ENCODE data around the gene SNAP91. TPM values are rescaled to one million over a fixed set of nuclear protein-coding genes. Genes with fewer than 3 reads are reported as not detected.
"Not testable (repeated sequence)": the region's sequence is repeated elsewhere in the genome, so short reads cannot be mapped to it uniquely, and the experiment has no call there.

The SNAP91 gene
- not detected for total RNA-seq

- Mint-ChIP-seq H3K27me3 (peaks cover 49% of the 10 kb centered on the region), H3K9me3 (peaks cover 2% of the 10 kb centered on the region), H3K36me3 (no peaks in the 10 kb centered on the region), H3K4me1 (no peaks in the 10 kb centered on the region), H3K4me3 (peak within 1 kb of the TSS; percentile 32), H3K27ac (no peak within 1 kb of the TSS)
- POLR2A ChIA-PET, result no interaction called here
- ATAC-seq (ENCODE audit: low read depth), result no peak
- peak; percentile 34 for DNase-seq
These were observed at the start of gene SNAP91 for GRCh38 chr6:83708970-83709747. SNAP91 (minus strand) TSS chr6:83709101; CDS start chr6:83707927, 1,174 bp downstream.

- ATAC-seq (ENCODE audit: low read depth) (no peak), DNase-seq (no peak)
- H3K27me3 Mint-ChIP-seq, result no peaks in the 10 kb centered on the region
- H3K27ac Mint-ChIP-seq, result no peak overlapping the region
- POLR2A ChIA-PET, result no interaction called here
- H3K36me3 Mint-ChIP-seq, result no peaks in the 10 kb centered on the region
- peaks cover 6% of the 10 kb centered on the region for H3K9me3 Mint-ChIP-seq
- H3K4me3 Mint-ChIP-seq, result no peak overlapping the region
- H3K4me1 Mint-ChIP-seq, result no peaks in the 10 kb centered on the region
These were observed 49.6 kb upstream of the SNAP91 start for GRCh38 chr6:83758533-83758932.

- POLR2A ChIA-PET, result no interaction called here
- H3K9me3 Mint-ChIP-seq, result peaks cover 7% of the 10 kb centered on the region
- no peaks in the 10 kb centered on the region for H3K27me3 Mint-ChIP-seq
- no peak overlapping the region for H3K4me3 Mint-ChIP-seq
- H3K27ac Mint-ChIP-seq, result no peak overlapping the region
- DNase-seq (no peak), ATAC-seq (ENCODE audit: low read depth) (no peak)
- H3K36me3 Mint-ChIP-seq, result no peaks in the 10 kb centered on the region
- no peaks in the 10 kb centered on the region for H3K4me1 Mint-ChIP-seq
These were observed 48.1 kb upstream of the SNAP91 start for GRCh38 chr6:83757021-83757420.

GRCh38 chr6:83756565-83756964, 47.7 kb upstream of the SNAP91 start:
- DNase-seq (no peak), ATAC-seq (ENCODE audit: low read depth) (no peak)
- no peaks in the 10 kb centered on the region for H3K4me1 Mint-ChIP-seq
- H3K27me3 Mint-ChIP-seq, result no peaks in the 10 kb centered on the region
- H3K36me3 Mint-ChIP-seq, result no peaks in the 10 kb centered on the region
- peaks cover 7% of the 10 kb centered on the region for H3K9me3 Mint-ChIP-seq
- no peak overlapping the region for H3K4me3 Mint-ChIP-seq
- no peak overlapping the region for H3K27ac Mint-ChIP-seq
- POLR2A ChIA-PET, result no interaction called here

- H3K4me3 Mint-ChIP-seq; H3K27ac Mint-ChIP-seq; H3K36me3 Mint-ChIP-seq; H3K27me3 Mint-ChIP-seq; H3K9me3 Mint-ChIP-seq; POLR2A ChIA-PET; DNase-seq; ATAC-seq (ENCODE audit: low read depth); H3K4me1 Mint-ChIP-seq: not testable (repeated sequence)
These were observed 43.5 kb upstream of the SNAP91 start for GRCh38 chr6:83752375-83752774.

GRCh38 chr6:83741089-83741488, 32.2 kb upstream of the SNAP91 start:
- POLR2A ChIA-PET, result no interaction called here

GRCh38 chr6:83735461-83735860, 26.6 kb upstream of the SNAP91 start:
- no peak overlapping the region for H3K4me3 Mint-ChIP-seq
- H3K36me3 Mint-ChIP-seq, result no peaks in the 10 kb centered on the region
- H3K9me3 Mint-ChIP-seq, result no peaks in the 10 kb centered on the region
- no peak for DNase-seq
- no peaks in the 10 kb centered on the region for H3K4me1 Mint-ChIP-seq
- H3K27ac Mint-ChIP-seq, result no peak overlapping the region
- H3K27me3 Mint-ChIP-seq, result no peaks in the 10 kb centered on the region
- no peak for ATAC-seq (ENCODE audit: low read depth)
- POLR2A ChIA-PET, result no interaction called here

More at GRCh38 chr6:83741089-83741488, 32.2 kb upstream of the SNAP91 start:
- H3K36me3 Mint-ChIP-seq, result no peaks in the 10 kb centered on the region
- H3K27ac Mint-ChIP-seq, result no peak overlapping the region
- DNase-seq (no peak), ATAC-seq (ENCODE audit: low read depth) (no peak)
- no peak overlapping the region for H3K4me3 Mint-ChIP-seq
- H3K9me3 Mint-ChIP-seq, result no peaks in the 10 kb centered on the region
- no peaks in the 10 kb centered on the region for H3K4me1 Mint-ChIP-seq
- H3K27me3 Mint-ChIP-seq, result no peaks in the 10 kb centered on the region

- Mint-ChIP-seq H3K9me3 (no peaks in the 10 kb centered on the region), H3K27ac (no peak overlapping the region), H3K36me3 (no peaks in the 10 kb centered on the region), H3K4me1 (no peaks in the 10 kb centered on the region), H3K27me3 (no peaks in the 10 kb centered on the region), H3K4me3 (no peak overlapping the region)
- POLR2A ChIA-PET, result no interaction called here
- DNase-seq, result no peak
- no peak for ATAC-seq (ENCODE audit: low read depth)
These were observed 21.0 kb upstream of the SNAP91 start for GRCh38 chr6:83729871-83730270.

- no peak for DNase-seq
These were observed 14.0 kb upstream of the SNAP91 start for GRCh38 chr6:83722876-83723275.

GRCh38 chr6:83717809-83718208, 8.9 kb upstream of the SNAP91 start:
- H3K4me3 Mint-ChIP-seq, result no peak overlapping the region
- ATAC-seq (ENCODE audit: low read depth), result no peak
- no peak for DNase-seq
- no peaks in the 10 kb centered on the region for H3K36me3 Mint-ChIP-seq
- POLR2A ChIA-PET, result no interaction called here
- no peaks in the 10 kb centered on the region for H3K27me3 Mint-ChIP-seq
- no peaks in the 10 kb centered on the region for H3K9me3 Mint-ChIP-seq
- H3K27ac Mint-ChIP-seq, result no peak overlapping the region
- H3K4me1 Mint-ChIP-seq, result no peaks in the 10 kb centered on the region

More at GRCh38 chr6:83722876-83723275, 14.0 kb upstream of the SNAP91 start:
- POLR2A ChIA-PET, result no interaction called here
- Mint-ChIP-seq H3K4me3 (no peak overlapping the region), H3K36me3 (no peaks in the 10 kb centered on the region), H3K9me3 (no peaks in the 10 kb centered on the region), H3K27me3 (no peaks in the 10 kb centered on the region), H3K27ac (no peak overlapping the region), H3K4me1 (no peaks in the 10 kb centered on the region)
- ATAC-seq (ENCODE audit: low read depth), result no peak

- ATAC-seq (ENCODE audit: low read depth), result no peak
- POLR2A ChIA-PET, result no interaction called here
- H3K4me1 Mint-ChIP-seq, result no peaks in the 10 kb centered on the region
- H3K4me3 Mint-ChIP-seq, result no peak overlapping the region
- H3K36me3 Mint-ChIP-seq, result no peaks in the 10 kb centered on the region
- peaks cover 33% of the 10 kb centered on the region for H3K27me3 Mint-ChIP-seq
- no peak overlapping the region for H3K27ac Mint-ChIP-seq
- H3K9me3 Mint-ChIP-seq, result peaks cover 2% of the 10 kb centered on the region
- no peak for DNase-seq
These were observed 3.1 kb upstream of the SNAP91 start for GRCh38 chr6:83711958-83712357.

- ATAC-seq (ENCODE audit: low read depth), result no peak
- Mint-ChIP-seq H3K9me3 (peaks cover 2% of the 10 kb centered on the region), H3K4me3 (no peak overlapping the region), H3K36me3 (no peaks in the 10 kb centered on the region), H3K4me1 (no peaks in the 10 kb centered on the region), H3K27ac (no peak overlapping the region), H3K27me3 (peaks cover 47% of the 10 kb centered on the region)
- POLR2A ChIA-PET, result no interaction called here
- DNase-seq, result no peak
These were observed 798 bp upstream of the SNAP91 start for GRCh38 chr6:83709748-83710050.

- DNase-seq (peak; percentile 30), ATAC-seq (ENCODE audit: low read depth) (no peak)
- Mint-ChIP-seq H3K27me3 (peaks cover 51% of the 10 kb centered on the region), H3K4me3 (no peak overlapping the region), H3K9me3 (peaks cover 2% of the 10 kb centered on the region), H3K27ac (no peak overlapping the region), H3K36me3 (no peaks in the 10 kb centered on the region), H3K4me1 (no peaks in the 10 kb centered on the region)
- POLR2A ChIA-PET, result no interaction called here
These were observed 343 bp downstream of the SNAP91 start for GRCh38 chr6:83708546-83708969.

- H3K4me1 Mint-ChIP-seq, result no peaks in the 10 kb centered on the region
- POLR2A ChIA-PET, result no interaction called here
- no peaks in the 10 kb centered on the region for H3K36me3 Mint-ChIP-seq
- H3K9me3 Mint-ChIP-seq, result peaks cover 2% of the 10 kb centered on the region
- H3K27ac Mint-ChIP-seq, result no peak overlapping the region
- no peak for ATAC-seq (ENCODE audit: low read depth)
- H3K4me3 Mint-ChIP-seq, result no peak overlapping the region
- H3K27me3 Mint-ChIP-seq, result peaks cover 51% of the 10 kb centered on the region
- DNase-seq, result peak; percentile 29
These were observed 914 bp downstream of the SNAP91 start for GRCh38 chr6:83707829-83708545.
